ENCODE measurements around the gene PDE9A.
A peak's percentile ranks its signal among the peaks of the same experiment; 100 is the strongest.

The PDE9A gene

GRCh38 chr21:42725416-42725930 is 72.1 kb downstream of the PDE9A start:
- no peak overlapping the region for H3K27ac ChIP-seq
- H3K4me3 ChIP-seq: no peak overlapping the region

GRCh38 chr21:42731264-42732032 is 78.0 kb downstream of the PDE9A start:
- Histone ChIP-seq H3K27ac (peak overlapping the region in 1 of 21 experiments; percentile 6), H3K4me3 (no peak overlapping the region)

- Histone ChIP-seq H3K4me3 (no peak overlapping the region), H3K27ac (peak overlapping the region in 1 of 21 experiments; percentile 6)
Measured at GRCh38 chr21:42732033-42732410, 78.6 kb downstream of the PDE9A start.

GRCh38 chr21:42733037-42733627 is 79.7 kb downstream of the PDE9A start:
- no peak overlapping the region for H3K27ac ChIP-seq

GRCh38 chr21:42733874-42734273 is 80.5 kb downstream of the PDE9A start:
- Histone ChIP-seq H3K4me3 (no peak overlapping the region), H3K27ac (peak overlapping the region in 1 of 21 experiments; percentile 40)

More at GRCh38 chr21:42733037-42733627, 79.7 kb downstream of the PDE9A start:
- no peak overlapping the region for H3K4me3 ChIP-seq

GRCh38 chr21:42734323-42734971 is 81.0 kb downstream of the PDE9A start:
- peak overlapping the region in 2 of 21 experiments; percentile 40 to 47 for H3K27ac ChIP-seq
- no peak overlapping the region for H3K4me3 ChIP-seq

- H3K4me3 ChIP-seq: no peak overlapping the region
- peak overlapping the region in 1 of 21 experiments; percentile 47 for H3K27ac ChIP-seq
Measured at GRCh38 chr21:42735061-42735460, 81.6 kb downstream of the PDE9A start.

- Histone ChIP-seq H3K4me3 (no peak overlapping the region), H3K27ac (no peak overlapping the region)
Measured at GRCh38 chr21:42735944-42736343, 82.5 kb downstream of the PDE9A start.

GRCh38 chr21:42736646-42737350 is 83.4 kb downstream of the PDE9A start:
- H3K27ac ChIP-seq: peak overlapping the region in 3 of 21 experiments; percentile 22 to 66 (median 50)

GRCh38 chr21:42737951-42738590 is 84.7 kb downstream of the PDE9A start:
- Histone ChIP-seq H3K4me3 (no peak overlapping the region), H3K27ac (peak overlapping the region in 14 of 21 experiments; percentile 17 to 91 (median 64))

More at GRCh38 chr21:42736646-42737350, 83.4 kb downstream of the PDE9A start:
- H3K4me3 ChIP-seq: no peak overlapping the region

GRCh38 chr21:42739061-42739931 is 85.9 kb downstream of the PDE9A start:
- H3K4me3 ChIP-seq: no peak overlapping the region
- H3K27ac ChIP-seq: peak overlapping the region in 8 of 21 experiments; percentile 40 to 88 (median 58)

- no peak overlapping the region for H3K27ac ChIP-seq
- no peak overlapping the region for H3K4me3 ChIP-seq
Measured at GRCh38 chr21:42740405-42740909, 87.0 kb downstream of the PDE9A start.

- Histone ChIP-seq H3K4me3 (no peak overlapping the region), H3K27ac (peak overlapping the region in 1 of 21 experiments; percentile 47)
Measured at GRCh38 chr21:42741066-42741465, 87.6 kb downstream of the PDE9A start.

- Histone ChIP-seq H3K27ac (no peak overlapping the region), H3K4me3 (no peak overlapping the region)
Measured at GRCh38 chr21:42744520-42745445, 91.4 kb downstream of the PDE9A start.

- peak overlapping the region in 1 of 21 experiments; percentile 75 for H3K27ac ChIP-seq
- no peak overlapping the region for H3K4me3 ChIP-seq
Measured at GRCh38 chr21:42745511-42746239, 92.3 kb downstream of the PDE9A start.

- H3K4me3 ChIP-seq: no peak overlapping the region
- peak overlapping the region in 8 of 21 experiments; percentile 32 to 88 (median 73) for H3K27ac ChIP-seq
Measured at GRCh38 chr21:42746240-42746592, 92.8 kb downstream of the PDE9A start.
